Ovary (tissue), 9 donors: Measurements from ENCODE around the gene ENO3. TPM values are rescaled to one million over a fixed set of nuclear protein-coding genes. Genes with fewer than 3 reads are reported as not detected.
A peak's percentile ranks its signal among the peaks of the same experiment; 100 is the strongest.

Experiments used
- DNase-seq, 5 donors: peaks; one replicate each; pipeline ENCODE4 v3.0.0-alpha.2; 2019 to 2020
- H3K27ac ChIP-seq, 2 donors: fragments of 200-600 bp; one replicate each; pipeline versions ENCODE4 v1.5.1 to v1.8.0; 2019 to 2022
- H3K27me3 ChIP-seq: fragments of 200-600 bp; one replicate; pipeline ENCODE4 v1.8.0; 2022
- H3K36me3 ChIP-seq: fragments of 200-600 bp; sonication (generic); one replicate; pipeline ENCODE4 v1.5.1; 2019
- H3K4me1 ChIP-seq: one replicate; pipeline ENCODE4 v1.8.1; 2013; ENCODE audit warnings: mild to moderate bottlenecking, moderate library complexity; ENCODE audit not compliant: insufficient read depth
- H3K4me3 ChIP-seq: fragments of 200-600 bp; sonication (generic); one replicate; pipeline ENCODE4 v1.5.1; 2017
- H3K9me3 ChIP-seq, 2 donors: fragments of 200-600 bp in 1 of 2; sonication (generic) in 1 of 2; one replicate each; pipeline versions ENCODE4 v1.5.1 to v1.8.1; 2013 to 2019; ENCODE audit warnings: mild to moderate bottlenecking in 1 of 2, moderate library complexity in 1 of 2
- CTCF ChIP-seq, 3 donors: fragments of 450-650 bp in 2 of 3; fragments of 200-600 bp in 1 of 3; IDR thresholded peaks; one replicate each; pipeline versions ENCODE4 v1.5.1 to v1.8.0; 2016 to 2022; ENCODE audit warnings: antibody characterized with exemption in 3 of 3, mild to moderate bottlenecking in 1 of 3
- EP300 ChIP-seq: sonication (generic); formaldehyde crosslinking; IDR thresholded peaks from one replicate; pipeline ENCODE4 v1.6.1; 2017; ENCODE audit warnings: antibody characterized with exemption
- POLR2A ChIP-seq: fragments of 450-650 bp; IDR thresholded peaks from one replicate; pipeline ENCODE4 v1.6.1; 2017; ENCODE audit warnings: antibody characterized with exemption, mild to moderate bottlenecking, moderate library complexity
- WGBS, 3 donors: extraction: QIAGEN DNeasy Blood & Tissue Kit in 1 of 3; methylation state at CpG; one replicate each; pipeline versions ENCODE4 v1.1.5 to v1.1.7; 2013 to 2017; 5-methylcytosine and 5-hydroxymethylcytosine counted together
- intact Hi-C, 4 donors: fragments of 100-400 bp; cut with DNase I; formaldehyde crosslinking; loops; one replicate each; pipeline versions ENCODE4 v1.11.0 to v1.15.1; 2022 to 2023
- polyA plus RNA-seq, 2 donors: library from polyadenylated mRNA; stranded (reverse); fragments of 200-250 nt in 1 of 2; fragments of 350-450 nt in 1 of 2; fragmentation: Illumina TruSeq in 1 of 2; extraction: RNeasy Lipid Tissue Mini Kit (QIAGEN cat#74804) in 1 of 2; gene quantifications; one replicate each; pipeline ENCODE4 v1.2.3, GENCODE V29; 2013 to 2014
- total RNA-seq, 7 donors: library from RNA; depleted of rRNA in 2 of 7; stranded (reverse); fragments of >200 nt in 2 of 7; fragmentation: NEBNext Ultra II Directional in 3 of 7; extraction: Animal tissue kit (Norgen Biotek cat#: 25700) in 3 of 7; gene quantifications; one replicate each; pipeline versions ENCODE4 v1.1.0 to v1.2.4, GENCODE V29; 2016 to 2023
- donor health status: DM: no; HTN: no; CAD: no; lungs with moderate emphysema.
- donor health status: DM: no; HTN: no; CAD: no.
- donor health status: Bipolar disorder and iron deficiency.
- donor health status: DM: yes; HTN: yes; CAD: no.
- donor health status: DM: no; HTN: no; CAD: no.
- donor health status: DM: yes; HTN: yes; CAD: no.

ENO3 gene
- total and polyA plus RNA-seq, 9 donors, result 1.8 to 6.1 (median 4.1) TPM

GRCh38 chr17:4982305-4982704, 31.4 kb downstream of the ENO3 start:
- no peaks in the 10 kb centered on the region for H3K36me3 ChIP-seq

GRCh38 chr17:4986403-4986802, 35.5 kb downstream of the ENO3 start:
- Histone ChIP-seq H3K4me1 (peaks cover 11% of the 10 kb centered on the region), H3K4me3 (peak overlapping the region; percentile 51), H3K36me3 (no peaks in the 10 kb centered on the region), H3K27me3 (no peaks in the 10 kb centered on the region), H3K9me3 (no peaks in the 10 kb centered on the region), H3K27ac (peak overlapping the region; percentile 95 to 97)
- WGBS, 3 donors, result 46 to 55% (median 50%) methylated on average over 5 of the region's 5 CpGs
- peak in 2 of 5 donors; percentile 21 to 45 for DNase-seq
- intact Hi-C loops, result loop anchor here in 1 of 4 donors (5.0 kb wide), 1 partner anchor 79 kb away; no protein-coding TSS in a partner anchor
- no peak for TF ChIP-seq POLR2A
- TF ChIP-seq CTCF (IDR thresholded peaks at IDR 0.05), result no peak
- TF ChIP-seq EP300, result no peak

More at GRCh38 chr17:4982305-4982704, 31.4 kb downstream of the ENO3 start:
- WGBS, 3 donors, result 58 to 73% (median 63%) methylated on average over 5 of the region's 5 CpGs
- no peaks in the 10 kb centered on the region for H3K9me3 ChIP-seq
- no peaks in the 10 kb centered on the region for H3K27me3 ChIP-seq
- H3K4me1 ChIP-seq, result peaks cover 4% of the 10 kb centered on the region
- H3K27ac ChIP-seq, result no peak overlapping the region
- no peak for TF ChIP-seq CTCF (IDR thresholded peaks at IDR 0.05)
- intact Hi-C loops, result loop anchor here in 1 of 4 donors (5.0 kb wide), 1 partner anchor 80 kb away; no protein-coding TSS in a partner anchor
- DNase-seq, result no peak
- no peak overlapping the region for H3K4me3 ChIP-seq

- Histone ChIP-seq H3K4me1 (peaks cover 11% of the 10 kb centered on the region), H3K27me3 (no peaks in the 10 kb centered on the region), H3K36me3 (no peaks in the 10 kb centered on the region), H3K27ac (peak within 1 kb of the TSS; percentile 95 to 97), H3K9me3 (no peaks in the 10 kb centered on the region), H3K4me3 (peak within 1 kb of the TSS; percentile 51)
- intact Hi-C loops, result loop anchor here in 1 of 4 donors (5.0 kb wide), 1 partner anchor 80 kb away; no protein-coding TSS in a partner anchor
- peak; percentile 90 to 93 (median 92) for DNase-seq
- TF ChIP-seq POLR2A (peak; percentile 72), CTCF (IDR thresholded peaks at IDR 0.05) (peak; percentile 50 to 83 (median 79)), EP300 (no peak)
- WGBS, 3 donors, result 0 to 1% (median 1%) methylated on average over 60 to 78 of the region's 78 CpGs
These were observed 36.2 kb downstream of the ENO3 start, which contains the start of gene CAMTA2 for GRCh38 chr17:4986951-4987766. TSS of gene CAMTA2 (minus strand) at chr17:4987675. CDS start at chr17:4986222, 1,453 bp downstream.

- DNase-seq, result no peak
- 1 to 2% (median 1%) methylated on average over 30 of the region's 30 CpGs for WGBS, 3 donors
- H3K4me1 ChIP-seq, result peaks cover 11% of the 10 kb centered on the region
- H3K4me3 ChIP-seq, result peak overlapping the region; percentile 51
- TF ChIP-seq EP300, result peak; percentile 42
- TF ChIP-seq POLR2A, result no peak
- no peak for TF ChIP-seq CTCF (IDR thresholded peaks at IDR 0.05)
- H3K9me3 ChIP-seq, result no peaks in the 10 kb centered on the region
- no peaks in the 10 kb centered on the region for H3K27me3 ChIP-seq
- H3K36me3 ChIP-seq, result no peaks in the 10 kb centered on the region
- intact Hi-C loops, result loop anchor here in 1 of 4 donors (5.0 kb wide), 1 partner anchor 81 kb away; no protein-coding TSS in a partner anchor
- peak overlapping the region; percentile 95 to 97 for H3K27ac ChIP-seq
These were observed 37.0 kb downstream of the ENO3 start for GRCh38 chr17:4987767-4988567.
